HTERT RPE-1 (cell line): ENCODE measurements around the gene PPP1R3D.
"Not testable (repeated sequence)": the region's sequence is repeated elsewhere in the genome, so short reads cannot be mapped to it uniquely, and the experiment has no call there.

ENCODE experiments used
- in situ Hi-C: fragments of 300-500 bp; cut with MboI; formaldehyde crosslinking; loops from 4 replicates; pipeline ENCODE4 v1.14.3; 2020; ENCODE audit warnings: low sequenced_read_pairs

PPP1R3D gene

GRCh38 chr20:59925899-59926298, 14.2 kb downstream of the PPP1R3D start:
- in situ Hi-C loops = no loop called here

- in situ Hi-C loops = no loop called here
Measured at GRCh38 chr20:59925359-59925758, 14.7 kb downstream of the PPP1R3D start.

GRCh38 chr20:59923514-59923913, 16.6 kb downstream of the PPP1R3D start:
- in situ Hi-C loops = no loop called here

- in situ Hi-C loops = no loop called here
Measured at GRCh38 chr20:59920944-59921343, 19.2 kb downstream of the PPP1R3D start.

- in situ Hi-C loops = no loop called here
Measured at GRCh38 chr20:59912609-59913008, 27.5 kb downstream of the PPP1R3D start.

- in situ Hi-C loops = no loop called here
Measured at GRCh38 chr20:59911041-59911440, 29.1 kb downstream of the PPP1R3D start.

GRCh38 chr20:59908855-59909254, 31.2 kb downstream of the PPP1R3D start:
- in situ Hi-C loops = no loop called here

GRCh38 chr20:59903621-59904020, 36.5 kb downstream of the PPP1R3D start:
- in situ Hi-C loops = no loop called here

- in situ Hi-C loops = no loop called here
Measured at GRCh38 chr20:59902470-59902869, 37.6 kb downstream of the PPP1R3D start.

GRCh38 chr20:59895908-59896307, 44.2 kb downstream of the PPP1R3D start:
- in situ Hi-C loops = no loop called here

- in situ Hi-C loops = no loop called here
Measured at GRCh38 chr20:59891581-59891980, 48.5 kb downstream of the PPP1R3D start.

GRCh38 chr20:59890035-59890434, 50.1 kb downstream of the PPP1R3D start:
- in situ Hi-C loops = not testable (repeated sequence)

- in situ Hi-C loops = no loop called here
Measured at GRCh38 chr20:59888050-59888449, 52.1 kb downstream of the PPP1R3D start.
